Astrocyte of the cerebellum (primary cell): ENCODE measurements around the gene PSMC3IP.
"Not testable (repeated sequence)": the region's sequence is repeated elsewhere in the genome, so short reads cannot be mapped to it uniquely, and the experiment has no call there.

Source experiments
- DNase-seq: peaks from one replicate; pipeline ENCODE4 v3.0.0-alpha.2; 2011; ENCODE audit warnings: low read depth
- H3K4me3 ChIP-seq: 2 replicates; pipeline ENCODE4 v1.5.1; 2011; ENCODE audit warnings: mild to moderate bottlenecking, low read depth, low read length, moderate library complexity
- CTCF ChIP-seq: IDR thresholded peaks from 2 replicates; pipeline ENCODE4 v1.5.1; 2012; ENCODE audit warnings: low read length, low read depth, moderate library complexity, mild to moderate bottlenecking; ENCODE audit errors: missing control alignments
- in situ Hi-C: cut with HindIII; loops from 2 replicates; pipeline ENCODE4 v1.10.0; 2017; ENCODE audit warnings: low sequenced_read_pairs

Gene PSMC3IP

GRCh38 chr17:42613699-42614295 is 36.3 kb upstream of the PSMC3IP start:
- no peak for DNase-seq
- H3K4me3 ChIP-seq = no peak overlapping the region
- in situ Hi-C loops = no loop called here
- no peak for TF ChIP-seq CTCF

- TF ChIP-seq CTCF = no peak
- DNase-seq = no peak
- no peak overlapping the region for H3K4me3 ChIP-seq
- in situ Hi-C loops = no loop called here
Measured at GRCh38 chr17:42612013-42612412, 34.5 kb upstream of the PSMC3IP start.

- not testable (repeated sequence) for DNase-seq
Measured at GRCh38 chr17:42609814-42610801, 32.6 kb upstream of the PSMC3IP start.

GRCh38 chr17:42609182-42609813 is 31.8 kb upstream of the PSMC3IP start, which contains the start of the genes RETREG3 and TUBG1:
TSS of gene RETREG3 (minus strand) at chr17:42609374. CDS start at chr17:42609324, 50 bp downstream.
TSS of gene TUBG1 (plus strand) at chr17:42609683. CDS start at chr17:42609738, 55 bp downstream.
- peak; percentile 53 for TF ChIP-seq CTCF
- peak; percentile 99 for DNase-seq
- in situ Hi-C loops = loop anchor here (5.0 kb wide), 1 partner anchor 53 kb away; no protein-coding TSS in a partner anchor
- peak within 1 kb of the TSS; percentile 83 for H3K4me3 ChIP-seq

More at GRCh38 chr17:42609814-42610801, 32.6 kb upstream of the PSMC3IP start:
- peak overlapping the region; percentile 83 for H3K4me3 ChIP-seq
- in situ Hi-C loops = loop anchor here (5.0 kb wide), 1 partner anchor 52 kb away; no protein-coding TSS in a partner anchor

GRCh38 chr17:42608305-42609181 is 31.0 kb upstream of the PSMC3IP start:
- DNase-seq = no peak
- in situ Hi-C loops = loop anchor here (5.0 kb wide), 1 partner anchor 54 kb away; no protein-coding TSS in a partner anchor
- TF ChIP-seq CTCF = no peak
- peak overlapping the region; percentile 83 for H3K4me3 ChIP-seq

- peak overlapping the region; percentile 83 for H3K4me3 ChIP-seq
- no peak for DNase-seq
- in situ Hi-C loops = loop anchor here (5.0 kb wide), 1 partner anchor 55 kb away; no protein-coding TSS in a partner anchor
- no peak for TF ChIP-seq CTCF
Measured at GRCh38 chr17:42607769-42608168, 30.2 kb upstream of the PSMC3IP start.
